Testis (tissue), 3 donors: ENCODE results near the gene MYO3A. TPM values are rescaled to one million over a fixed set of nuclear protein-coding genes. Genes with fewer than 3 reads are reported as not detected.

Experiments
- DNase-seq: peaks from one replicate; pipeline ENCODE4 v3.0.0-alpha.2; 2019
- H3K27ac ChIP-seq, 2 donors: fragments of 200-600 bp; sonication (generic); one replicate each; pipeline ENCODE4 v1.5.1; 2019
- H3K27me3 ChIP-seq: fragments of 200-600 bp; sonication (generic); one replicate; pipeline ENCODE4 v1.5.1; 2019
- H3K36me3 ChIP-seq: fragments of 200-600 bp; sonication (generic); one replicate; pipeline ENCODE4 v1.5.1; 2017; ENCODE audit warnings: low read depth; ENCODE audit errors: missing control alignments
- H3K4me1 ChIP-seq: fragments of 200-600 bp; sonication (generic); one replicate; pipeline ENCODE4 v1.5.1; 2019
- H3K4me3 ChIP-seq, 2 donors: fragments of 200-600 bp; sonication (generic); one replicate each; pipeline ENCODE4 v1.5.1; 2017 to 2019
- H3K9me3 ChIP-seq: fragments of 200-600 bp; sonication (generic); one replicate; pipeline ENCODE4 v1.5.1; 2017
- CTCF ChIP-seq, 3 experiments: fragments of 450-650 bp in 2 of 3; fragments of 200-600 bp in 1 of 3; sonication (generic) in 1 of 3; IDR thresholded peaks; one replicate each; pipeline ENCODE4 v1.5.1; 2016 to 2019; ENCODE audit warnings: antibody characterized with exemption in 3 of 3, mild to moderate bottlenecking in 2 of 3, moderate library complexity in 1 of 3
- POLR2A ChIP-seq: fragments of 450-650 bp; IDR thresholded peaks from one replicate; pipeline ENCODE4 v1.6.1; 2017; ENCODE audit warnings: antibody characterized with exemption, mild to moderate bottlenecking, moderate library complexity
- WGBS, 2 donors: methylation state at CpG; one replicate each; pipeline ENCODE4 v1.1.5; 2018; 5-methylcytosine and 5-hydroxymethylcytosine counted together
- intact Hi-C: fragments of 100-400 bp; cut with DNase I; formaldehyde crosslinking; loops from one replicate; pipeline ENCODE4 v1.15.1; 2023; ENCODE audit warnings: low total_unique reads
- polyA plus RNA-seq: library from polyadenylated mRNA; stranded (reverse); fragments of 350-450 nt; fragmentation: Illumina TruSeq; extraction: RNeasy Lipid Tissue Mini Kit (QIAGEN cat#74804); gene quantifications from one replicate; pipeline ENCODE4 v1.2.3, GENCODE V29; 2014; ENCODE audit warnings: low read depth, low replicate concordance; ENCODE audit not compliant: insufficient read depth
- total RNA-seq, 2 donors: library from RNA; depleted of rRNA; stranded (reverse); fragments of >200 nt; gene quantifications; one replicate each; pipeline ENCODE4 v1.2.3, GENCODE V29; 2016

The MYO3A gene
- total and polyA plus RNA-seq, 3 donors from 2014 or later, result 8.7 to 21.1 (median 9.5) TPM

- H3K27me3 ChIP-seq, result no peaks in the 10 kb centered on the region
These were observed 277.9 kb downstream of the MYO3A start for GRCh38 chr10:26211781-26212444.

GRCh38 chr10:26212511-26212910, 278.5 kb downstream of the MYO3A start:
- Histone ChIP-seq H3K27me3 (no peaks in the 10 kb centered on the region), H3K4me3 (no peak overlapping the region), H3K4me1 (peaks cover 19% of the 10 kb centered on the region), H3K9me3 (no peaks in the 10 kb centered on the region), H3K36me3 (no peaks in the 10 kb centered on the region), H3K27ac (no peak overlapping the region)
- TF ChIP-seq CTCF (IDR thresholded peaks at IDR 0.05) (no peak), POLR2A (no peak)
- WGBS, 2 donors, result 1 to 3% methylated on average over 7 to 12 of the region's 12 CpGs
- no peak for DNase-seq
- intact Hi-C loops, result no loop called here

More at GRCh38 chr10:26211781-26212444, 277.9 kb downstream of the MYO3A start:
- intact Hi-C loops, result no loop called here
- H3K36me3 ChIP-seq, result no peaks in the 10 kb centered on the region
- no peak for TF ChIP-seq POLR2A
- no peak for TF ChIP-seq CTCF (IDR thresholded peaks at IDR 0.05)
- no peaks in the 10 kb centered on the region for H3K9me3 ChIP-seq
- 2 to 6% methylated on average over 16 to 37 of the region's 37 CpGs for WGBS, 2 donors
- H3K4me1 ChIP-seq, result peaks cover 17% of the 10 kb centered on the region
- no peak overlapping the region for H3K27ac ChIP-seq
- no peak overlapping the region for H3K4me3 ChIP-seq
- DNase-seq, result no peak

- H3K36me3 ChIP-seq, result no peaks in the 10 kb centered on the region
- no peaks in the 10 kb centered on the region for H3K9me3 ChIP-seq
- no peak for TF ChIP-seq CTCF (IDR thresholded peaks at IDR 0.05)
- no peak for TF ChIP-seq POLR2A
- WGBS, 2 donors, result 29% methylated on average over 10 to 11 of the region's 11 CpGs
- no peak overlapping the region for H3K27ac ChIP-seq
- intact Hi-C loops, result no loop called here
- H3K4me1 ChIP-seq, result peaks cover 19% of the 10 kb centered on the region
- H3K4me3 ChIP-seq, result no peak overlapping the region
- no peak for DNase-seq
- no peaks in the 10 kb centered on the region for H3K27me3 ChIP-seq
These were observed 279.2 kb downstream of the MYO3A start for GRCh38 chr10:26213157-26213800.

GRCh38 chr10:26214004-26214403, 280.0 kb downstream of the MYO3A start:
- Histone ChIP-seq H3K4me1 (peaks cover 19% of the 10 kb centered on the region), H3K36me3 (no peaks in the 10 kb centered on the region), H3K9me3 (no peaks in the 10 kb centered on the region), H3K27me3 (no peaks in the 10 kb centered on the region), H3K27ac (no peak overlapping the region), H3K4me3 (no peak overlapping the region)
- 33 to 39% methylated on average over 7 of the region's 7 CpGs for WGBS, 2 donors
- TF ChIP-seq POLR2A (no peak), CTCF (IDR thresholded peaks at IDR 0.05) (no peak)
- DNase-seq, result no peak
- intact Hi-C loops, result no loop called here
